ENCODE results near the gene SETD4.

Gene SETD4

GRCh38 chr21:36099000-36099399, 38.7 kb upstream of the SETD4 start:
- Histone ChIP-seq H3K36me3 (replicated peaks; ENCODE audit: low read depth, low read length) (no peaks in the 10 kb centered on the region), H3K79me2 (ENCODE audit: low read length) (no peaks in the 10 kb centered on the region), H3K27me3 (ENCODE audit: low read depth, low read length) (no peaks in the 10 kb centered on the region), H3K4me2 (ENCODE audit: low read length) (no peak overlapping the region), H2AFZ (ENCODE audit: low read depth, low read length) (no peak overlapping the region), H3K9ac (ENCODE audit: low read length) (no peak overlapping the region), H3K4me1 (ENCODE audit: low read length) (peaks cover 2% of the 10 kb centered on the region), H4K20me1 (ENCODE audit: insufficient read depth, low read length) (no peaks in the 10 kb centered on the region), H3K27ac (ENCODE audit: low read length) (no peak overlapping the region), H3K9me3 (ENCODE audit: insufficient read depth, low read length) (peaks cover under 1% of the 10 kb centered on the region; the same call in 1 of the 2 replicates), H3K4me3 (ENCODE audit: low read length) (no peak overlapping the region)
- TF ChIP-seq CTCF (IDR thresholded peaks at IDR 0.05; ENCODE audit: low read depth, low read length) = no peak
- TF ChIP-seq EZH2phosphoT487 (IDR thresholded peaks at IDR 0.05; ENCODE audit: low read depth) = no peak

- Histone ChIP-seq H3K4me1 (ENCODE audit: low read length) (peaks cover 2% of the 10 kb centered on the region), H2AFZ (ENCODE audit: low read depth, low read length) (no peak overlapping the region)
Measured at GRCh38 chr21:36098182-36098532, 37.8 kb upstream of the SETD4 start.

DNA sequence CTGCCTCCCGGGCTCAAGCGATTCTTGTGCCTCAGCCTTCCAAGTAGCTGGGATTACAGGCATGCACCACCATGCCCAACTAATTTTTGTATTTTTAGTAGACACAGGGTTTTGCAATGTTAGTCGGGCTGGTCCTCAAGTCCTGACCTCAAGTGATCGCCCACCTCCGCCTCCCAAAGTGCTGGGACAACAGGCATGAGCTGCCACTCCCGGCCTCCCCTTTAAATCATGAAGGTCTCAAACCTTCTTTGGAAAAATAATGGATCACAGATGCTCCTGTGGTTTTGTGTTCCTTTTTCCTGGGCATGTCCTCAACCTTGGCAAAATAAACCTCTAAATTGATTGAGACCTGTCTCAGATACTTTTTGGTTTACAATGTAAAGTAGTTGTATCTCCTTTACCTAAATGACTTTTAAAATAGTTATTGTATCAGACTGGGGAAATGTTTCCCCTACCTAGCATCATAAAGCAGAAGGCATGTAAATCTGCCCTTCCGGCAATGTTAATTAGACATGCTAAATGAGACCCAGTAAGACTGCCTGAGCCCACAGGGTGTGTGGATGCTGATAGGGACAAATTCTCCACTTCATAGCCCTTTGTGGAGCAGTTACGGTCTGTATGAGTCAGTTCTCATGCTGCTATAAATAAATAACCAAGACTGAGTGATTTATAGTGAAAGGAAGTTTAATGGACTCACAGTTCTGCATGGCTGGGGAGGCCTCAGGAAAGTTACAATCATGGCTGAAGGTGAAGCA, 37.3 kb upstream of the SETD4 start:
- Histone ChIP-seq H3K4me3 (ENCODE audit: low read length) (no peak overlapping the region), H3K36me3 (replicated peaks; ENCODE audit: low read depth, low read length) (no peaks in the 10 kb centered on the region), H3K27ac (ENCODE audit: low read length) (no peak overlapping the region), H3K79me2 (ENCODE audit: low read length) (no peaks in the 10 kb centered on the region), H3K4me2 (ENCODE audit: low read length) (no peak overlapping the region), H4K20me1 (ENCODE audit: insufficient read depth, low read length) (no peaks in the 10 kb centered on the region), H3K9me3 (ENCODE audit: insufficient read depth, low read length) (peaks cover 9% of the 10 kb centered on the region; the same call in 1 of the 2 replicates), H3K27me3 (ENCODE audit: low read depth, low read length) (no peaks in the 10 kb centered on the region), H2AFZ (ENCODE audit: low read depth, low read length) (no peak overlapping the region), H3K4me1 (ENCODE audit: low read length) (peaks cover 2% of the 10 kb centered on the region), H3K9ac (ENCODE audit: low read length) (no peak overlapping the region)
- no peak for TF ChIP-seq CTCF (IDR thresholded peaks at IDR 0.05; ENCODE audit: low read depth, low read length)
- TF ChIP-seq EZH2phosphoT487 (IDR thresholded peaks at IDR 0.05; ENCODE audit: low read depth) = no peak

More at GRCh38 chr21:36098182-36098532, 37.8 kb upstream of the SETD4 start:
- no peak overlapping the region for H3K4me3 ChIP-seq (ENCODE audit: low read length)
- H3K27ac ChIP-seq (ENCODE audit: low read length) = no peak overlapping the region
- TF ChIP-seq EZH2phosphoT487 (IDR thresholded peaks at IDR 0.05; ENCODE audit: low read depth) (no peak), CTCF (IDR thresholded peaks at IDR 0.05; ENCODE audit: low read depth, low read length) (no peak)
- H4K20me1 ChIP-seq (ENCODE audit: insufficient read depth, low read length) = no peaks in the 10 kb centered on the region
- H3K79me2 ChIP-seq (ENCODE audit: low read length) = no peaks in the 10 kb centered on the region
- no peak overlapping the region for H3K9ac ChIP-seq (ENCODE audit: low read length)
- H3K4me2 ChIP-seq (ENCODE audit: low read length) = no peak overlapping the region
- no peaks in the 10 kb centered on the region for H3K27me3 ChIP-seq (ENCODE audit: low read depth, low read length)
- peaks cover 9% of the 10 kb centered on the region; the same call in 1 of the 2 replicates for H3K9me3 ChIP-seq (ENCODE audit: insufficient read depth, low read length)
- no peaks in the 10 kb centered on the region for H3K36me3 ChIP-seq (replicated peaks; ENCODE audit: low read depth, low read length)

DNA sequence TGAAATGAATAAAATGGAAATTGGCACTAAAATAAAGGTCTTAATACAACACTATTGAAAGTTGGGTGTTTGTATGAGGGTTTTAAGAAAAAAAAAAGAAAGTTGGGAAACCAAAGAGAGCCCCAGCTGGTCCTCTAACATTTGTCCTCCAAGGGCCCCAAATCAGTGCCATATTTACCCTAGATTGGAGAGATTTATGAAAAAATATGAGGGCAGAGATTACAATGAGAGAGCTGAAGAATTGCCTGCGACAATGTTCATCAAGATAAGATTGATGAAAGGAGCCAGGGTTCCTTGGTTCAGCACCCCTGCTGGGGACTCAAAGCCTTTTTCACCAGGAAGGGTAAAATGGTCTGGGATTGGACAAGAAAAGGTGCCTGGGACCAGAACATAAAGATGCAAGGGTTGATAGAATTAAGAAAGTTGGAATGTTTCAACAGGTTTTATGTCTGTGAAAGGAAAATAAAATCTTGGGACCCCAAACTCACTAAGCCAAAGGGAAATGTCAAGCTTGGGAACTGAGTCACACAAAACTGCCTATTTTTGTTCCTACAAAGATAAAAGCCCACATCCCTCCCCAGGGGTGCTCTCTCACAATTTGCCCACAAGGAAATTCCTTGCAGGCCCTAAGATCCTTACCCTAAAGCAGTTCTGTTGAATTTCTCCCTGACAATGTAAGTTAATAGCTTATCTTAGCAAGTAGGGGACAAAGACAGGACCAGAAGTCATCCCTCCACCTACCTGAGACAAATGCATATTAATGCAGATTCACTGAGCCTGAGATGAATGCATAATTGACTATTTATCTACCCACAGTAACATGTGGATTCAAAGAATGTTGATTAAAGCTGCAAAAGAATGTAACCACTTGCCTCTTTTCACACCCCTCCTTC, 36.3 kb upstream of the SETD4 start:
- H3K4me1 ChIP-seq (ENCODE audit: low read length) = peaks cover 2% of the 10 kb centered on the region
- no peaks in the 10 kb centered on the region for H3K79me2 ChIP-seq (ENCODE audit: low read length)
- no peak overlapping the region for H3K4me2 ChIP-seq (ENCODE audit: low read length)
- peaks cover 9% of the 10 kb centered on the region; the same call in 1 of the 2 replicates for H3K9me3 ChIP-seq (ENCODE audit: insufficient read depth, low read length)
- no peaks in the 10 kb centered on the region for H3K36me3 ChIP-seq (replicated peaks; ENCODE audit: low read depth, low read length)
- no peak for TF ChIP-seq CTCF (IDR thresholded peaks at IDR 0.05; ENCODE audit: low read depth, low read length)
- no peak for TF ChIP-seq EZH2phosphoT487 (IDR thresholded peaks at IDR 0.05; ENCODE audit: low read depth)
- no peak overlapping the region for H3K27ac ChIP-seq (ENCODE audit: low read length)
- H4K20me1 ChIP-seq (ENCODE audit: insufficient read depth, low read length) = no peaks in the 10 kb centered on the region
- no peak overlapping the region for H2AFZ ChIP-seq (ENCODE audit: low read depth, low read length)
- no peaks in the 10 kb centered on the region for H3K27me3 ChIP-seq (ENCODE audit: low read depth, low read length)
- H3K4me3 ChIP-seq (ENCODE audit: low read length) = no peak overlapping the region
- no peak overlapping the region for H3K9ac ChIP-seq (ENCODE audit: low read length)
